Measurements from ENCODE around the gene SLC18A3. TPM values are rescaled to one million over a fixed set of nuclear protein-coding genes. Genes with fewer than 3 reads are reported as not detected.

The SLC18A3 gene
- total RNA-seq, 1 donor from 2014 or later, result not detected

GRCh38 chr10:49595003-49595712, 15.0 kb upstream of the SLC18A3 start:
- Histone ChIP-seq H3K9ac (ENCODE audit: low read depth in 1 of 3, low read length in 3 of 3) (no peak overlapping the region), H3K4me3 (ENCODE audit: low read length in 3 of 3) (no peak overlapping the region), H3K9me3 (ENCODE audit: control insufficient read depth in 3 of 3, low read length in 3 of 3) (no peaks in the 10 kb centered on the region), H3K27ac (ENCODE audit: low read depth, low read length) (no peak overlapping the region), H3K27me3 (ENCODE audit: control insufficient read depth in 3 of 3, insufficient read depth in 3 of 3, low read length in 3 of 3) (peaks cover 0 to 22% (median 20%) of the 10 kb centered on the region in 3 donors), H3K36me3 (ENCODE audit: control insufficient read depth in 3 of 3, insufficient read depth in 3 of 3, low read length in 3 of 3) (no peaks in the 10 kb centered on the region), H3K4me1 (ENCODE audit: control insufficient read depth in 3 of 3, insufficient read depth in 3 of 3, low read length in 3 of 3) (no peaks in the 10 kb centered on the region)

- Histone ChIP-seq H3K4me1 (ENCODE audit: control insufficient read depth in 3 of 3, insufficient read depth in 3 of 3, low read length in 3 of 3) (no peaks in the 10 kb centered on the region), H3K4me3 (ENCODE audit: low read length in 3 of 3) (no peak overlapping the region), H3K9ac (ENCODE audit: low read depth in 1 of 3, low read length in 3 of 3) (no peak overlapping the region), H3K9me3 (ENCODE audit: control insufficient read depth in 3 of 3, low read length in 3 of 3) (no peaks in the 10 kb centered on the region), H3K27ac (ENCODE audit: low read depth, low read length) (no peak overlapping the region), H3K27me3 (ENCODE audit: control insufficient read depth in 3 of 3, insufficient read depth in 3 of 3, low read length in 3 of 3) (peaks cover 0 to 30% (median 23%) of the 10 kb centered on the region in 3 donors), H3K36me3 (ENCODE audit: control insufficient read depth in 3 of 3, insufficient read depth in 3 of 3, low read length in 3 of 3) (no peaks in the 10 kb centered on the region)
Observed at GRCh38 chr10:49595713-49596492, 14.2 kb upstream of the SLC18A3 start.

GRCh38 chr10:49596493-49596809, 13.7 kb upstream of the SLC18A3 start:
- Histone ChIP-seq H3K4me3 (ENCODE audit: low read length in 3 of 3) (no peak overlapping the region), H3K36me3 (ENCODE audit: control insufficient read depth in 3 of 3, insufficient read depth in 3 of 3, low read length in 3 of 3) (no peaks in the 10 kb centered on the region), H3K27ac (ENCODE audit: low read depth, low read length) (no peak overlapping the region), H3K4me1 (ENCODE audit: control insufficient read depth in 3 of 3, insufficient read depth in 3 of 3, low read length in 3 of 3) (no peaks in the 10 kb centered on the region), H3K9me3 (ENCODE audit: control insufficient read depth in 3 of 3, low read length in 3 of 3) (no peaks in the 10 kb centered on the region), H3K9ac (ENCODE audit: low read depth in 1 of 3, low read length in 3 of 3) (no peak overlapping the region), H3K27me3 (ENCODE audit: control insufficient read depth in 3 of 3, insufficient read depth in 3 of 3, low read length in 3 of 3) (peaks cover 0 to 31% (median 23%) of the 10 kb centered on the region in 3 donors)

GRCh38 chr10:49596836-49597235, 13.3 kb upstream of the SLC18A3 start:
- H3K9ac ChIP-seq (ENCODE audit: low read depth in 1 of 3, low read length in 3 of 3), result no peak overlapping the region
- H3K36me3 ChIP-seq (ENCODE audit: control insufficient read depth in 3 of 3, insufficient read depth in 3 of 3, low read length in 3 of 3), result no peaks in the 10 kb centered on the region
- peaks cover 3 to 34% (median 23%) of the 10 kb centered on the region in 3 donors for H3K27me3 ChIP-seq (ENCODE audit: control insufficient read depth in 3 of 3, insufficient read depth in 3 of 3, low read length in 3 of 3)
- no peak overlapping the region for H3K27ac ChIP-seq (ENCODE audit: low read depth, low read length)
- H3K4me1 ChIP-seq (ENCODE audit: control insufficient read depth in 3 of 3, insufficient read depth in 3 of 3, low read length in 3 of 3), result no peaks in the 10 kb centered on the region
- no peaks in the 10 kb centered on the region for H3K9me3 ChIP-seq (ENCODE audit: control insufficient read depth in 3 of 3, low read length in 3 of 3)
- H3K4me3 ChIP-seq (ENCODE audit: low read length in 3 of 3), result no peak overlapping the region

GRCh38 chr10:49597426-49598163, 12.5 kb upstream of the SLC18A3 start:
- peaks cover 8 to 40% (median 23%) of the 10 kb centered on the region in 3 donors for H3K27me3 ChIP-seq (ENCODE audit: control insufficient read depth in 3 of 3, insufficient read depth in 3 of 3, low read length in 3 of 3)
- no peak overlapping the region for H3K9ac ChIP-seq (ENCODE audit: low read depth in 1 of 3, low read length in 3 of 3)
- H3K4me1 ChIP-seq (ENCODE audit: control insufficient read depth in 3 of 3, insufficient read depth in 3 of 3, low read length in 3 of 3), result no peaks in the 10 kb centered on the region

GRCh38 chr10:49598164-49598856, 11.8 kb upstream of the SLC18A3 start:
- Histone ChIP-seq H3K27ac (ENCODE audit: low read depth, low read length) (no peak overlapping the region), H3K9ac (ENCODE audit: low read depth in 1 of 3, low read length in 3 of 3) (no peak overlapping the region), H3K4me3 (ENCODE audit: low read length in 3 of 3) (no peak overlapping the region), H3K4me1 (ENCODE audit: control insufficient read depth in 3 of 3, insufficient read depth in 3 of 3, low read length in 3 of 3) (no peaks in the 10 kb centered on the region), H3K27me3 (ENCODE audit: control insufficient read depth in 3 of 3, insufficient read depth in 3 of 3, low read length in 3 of 3) (peaks cover 8 to 38% (median 18%) of the 10 kb centered on the region in 3 donors), H3K36me3 (ENCODE audit: control insufficient read depth in 3 of 3, insufficient read depth in 3 of 3, low read length in 3 of 3) (no peaks in the 10 kb centered on the region), H3K9me3 (ENCODE audit: control insufficient read depth in 3 of 3, low read length in 3 of 3) (no peaks in the 10 kb centered on the region)

More at GRCh38 chr10:49597426-49598163, 12.5 kb upstream of the SLC18A3 start:
- no peaks in the 10 kb centered on the region for H3K9me3 ChIP-seq (ENCODE audit: control insufficient read depth in 3 of 3, low read length in 3 of 3)
- H3K36me3 ChIP-seq (ENCODE audit: control insufficient read depth in 3 of 3, insufficient read depth in 3 of 3, low read length in 3 of 3), result no peaks in the 10 kb centered on the region
- H3K27ac ChIP-seq (ENCODE audit: low read depth, low read length), result no peak overlapping the region
- no peak overlapping the region for H3K4me3 ChIP-seq (ENCODE audit: low read length in 3 of 3)

GRCh38 chr10:49598986-49599385, 11.1 kb upstream of the SLC18A3 start:
- H3K27ac ChIP-seq (ENCODE audit: low read depth, low read length), result no peak overlapping the region
- H3K4me3 ChIP-seq (ENCODE audit: low read length in 3 of 3), result no peak overlapping the region
- H3K27me3 ChIP-seq (ENCODE audit: control insufficient read depth in 3 of 3, insufficient read depth in 3 of 3, low read length in 3 of 3), result peaks cover 9 to 31% (median 11%) of the 10 kb centered on the region in 3 donors
- H3K9ac ChIP-seq (ENCODE audit: low read depth in 1 of 3, low read length in 3 of 3), result no peak overlapping the region
- no peaks in the 10 kb centered on the region for H3K4me1 ChIP-seq (ENCODE audit: control insufficient read depth in 3 of 3, insufficient read depth in 3 of 3, low read length in 3 of 3)
- no peaks in the 10 kb centered on the region for H3K36me3 ChIP-seq (ENCODE audit: control insufficient read depth in 3 of 3, insufficient read depth in 3 of 3, low read length in 3 of 3)
- no peaks in the 10 kb centered on the region for H3K9me3 ChIP-seq (ENCODE audit: control insufficient read depth in 3 of 3, low read length in 3 of 3)

GRCh38 chr10:49599546-49599945, 10.6 kb upstream of the SLC18A3 start:
- no peaks in the 10 kb centered on the region for H3K36me3 ChIP-seq (ENCODE audit: control insufficient read depth in 3 of 3, insufficient read depth in 3 of 3, low read length in 3 of 3)
- no peak overlapping the region for H3K27ac ChIP-seq (ENCODE audit: low read depth, low read length)
- no peaks in the 10 kb centered on the region for H3K4me1 ChIP-seq (ENCODE audit: control insufficient read depth in 3 of 3, insufficient read depth in 3 of 3, low read length in 3 of 3)
- no peaks in the 10 kb centered on the region for H3K9me3 ChIP-seq (ENCODE audit: control insufficient read depth in 3 of 3, low read length in 3 of 3)
- no peak overlapping the region for H3K4me3 ChIP-seq (ENCODE audit: low read length in 3 of 3)
- H3K9ac ChIP-seq (ENCODE audit: low read depth in 1 of 3, low read length in 3 of 3), result no peak overlapping the region
- peaks cover 9 to 30% (median 12%) of the 10 kb centered on the region in 3 donors for H3K27me3 ChIP-seq (ENCODE audit: control insufficient read depth in 3 of 3, insufficient read depth in 3 of 3, low read length in 3 of 3)

GRCh38 chr10:49600046-49600445, 10.1 kb upstream of the SLC18A3 start:
- no peak overlapping the region for H3K9ac ChIP-seq (ENCODE audit: low read depth in 1 of 3, low read length in 3 of 3)
- H3K9me3 ChIP-seq (ENCODE audit: control insufficient read depth in 3 of 3, low read length in 3 of 3), result no peaks in the 10 kb centered on the region
- H3K27me3 ChIP-seq (ENCODE audit: control insufficient read depth in 3 of 3, insufficient read depth in 3 of 3, low read length in 3 of 3), result peaks cover 9 to 30% (median 12%) of the 10 kb centered on the region in 3 donors
- H3K27ac ChIP-seq (ENCODE audit: low read depth, low read length), result no peak overlapping the region
- H3K36me3 ChIP-seq (ENCODE audit: control insufficient read depth in 3 of 3, insufficient read depth in 3 of 3, low read length in 3 of 3), result no peaks in the 10 kb centered on the region
- no peaks in the 10 kb centered on the region for H3K4me1 ChIP-seq (ENCODE audit: control insufficient read depth in 3 of 3, insufficient read depth in 3 of 3, low read length in 3 of 3)
- no peak overlapping the region for H3K4me3 ChIP-seq (ENCODE audit: low read length in 3 of 3)
